Erythroblast (primary cell): ENCODE results near the gene ZNF467.
A peak's percentile ranks its signal among the peaks of the same experiment; 100 is the strongest.

ENCODE experiments used
- DNase-seq, 2 experiments: peaks; one replicate each; lab custom pipeline; 2025; lab: John Stamatoyannopoulos, UW
- GATA1 ChIP-seq: IDR thresholded peaks from 2 replicates; pipeline ENCODE4 v1.6.1; 2011; ENCODE audit warnings: low read depth, mild to moderate bottlenecking, control low read depth, low read length, moderate library complexity
- POLR2A ChIP-seq: IDR thresholded peaks from 2 replicates; pipeline ENCODE4 v1.6.1; 2011; ENCODE audit warnings: mild to moderate bottlenecking, low read length

The ZNF467 gene

GRCh38 chr7:149787428-149788299 lies 14.3 kb upstream of the ZNF467 start:
- no peak for TF ChIP-seq GATA1
- TF ChIP-seq POLR2A: no peak

GRCh38 chr7:149785983-149786382 lies 12.6 kb upstream of the ZNF467 start:
- DNase-seq: no peak
- TF ChIP-seq GATA1: no peak
- TF ChIP-seq POLR2A: no peak

More at GRCh38 chr7:149787428-149788299, 14.3 kb upstream of the ZNF467 start:
- DNase-seq: peak in 1 of 2 experiments; percentile 14

- TF ChIP-seq POLR2A (no peak), GATA1 (no peak)
- DNase-seq: no peak
These were observed 12.0 kb upstream of the ZNF467 start for GRCh38 chr7:149785402-149785801.

- no peak for DNase-seq
- TF ChIP-seq GATA1 (no peak), POLR2A (no peak)
These were observed 10.8 kb upstream of the ZNF467 start for GRCh38 chr7:149784251-149784608.

- no peak for DNase-seq
- TF ChIP-seq POLR2A: no peak
- no peak for TF ChIP-seq GATA1
These were observed 10.2 kb upstream of the ZNF467 start for GRCh38 chr7:149783386-149784250.

GRCh38 chr7:149782682-149783345 lies 9.4 kb upstream of the ZNF467 start:
- DNase-seq: no peak
- TF ChIP-seq POLR2A (no peak), GATA1 (no peak)

GRCh38 chr7:149781921-149782320 lies 8.5 kb upstream of the ZNF467 start:
- no peak for TF ChIP-seq POLR2A
- no peak for TF ChIP-seq GATA1
- no peak for DNase-seq

GRCh38 chr7:149780636-149781419 lies 7.4 kb upstream of the ZNF467 start:
- DNase-seq: no peak
- no peak for TF ChIP-seq POLR2A
- TF ChIP-seq GATA1: no peak

- DNase-seq: no peak
- TF ChIP-seq GATA1 (no peak), POLR2A (no peak)
These were observed 6.7 kb upstream of the ZNF467 start for GRCh38 chr7:149780056-149780455.

- no peak for TF ChIP-seq GATA1
- no peak for TF ChIP-seq POLR2A
- no peak for DNase-seq
These were observed 6.1 kb upstream of the ZNF467 start for GRCh38 chr7:149779502-149779805.

GRCh38 chr7:149778696-149779501 lies 5.5 kb upstream of the ZNF467 start:
- DNase-seq: no peak
- TF ChIP-seq GATA1: no peak
- no peak for TF ChIP-seq POLR2A

GRCh38 chr7:149778327-149778637 lies 4.9 kb upstream of the ZNF467 start:
- DNase-seq: no peak
- TF ChIP-seq POLR2A: no peak
- TF ChIP-seq GATA1: no peak

- no peak for TF ChIP-seq GATA1
- TF ChIP-seq POLR2A: no peak
- no peak for DNase-seq
These were observed 4.4 kb upstream of the ZNF467 start for GRCh38 chr7:149777551-149778326.
